Measurements from ENCODE around the gene GABRG3.
"Not testable (repeated sequence)": the region's sequence is repeated elsewhere in the genome, so short reads cannot be mapped to it uniquely, and the experiment has no call there.

GABRG3 gene

GRCh38 chr15:27182561-27183110 is 211.7 kb downstream of the GABRG3 start:
- no peak for DNase-seq (ENCODE audit: low read depth)

GRCh38 chr15:27183201-27183600 is 212.2 kb downstream of the GABRG3 start:
- DNase-seq (ENCODE audit: low read depth), result no peak

DNA sequence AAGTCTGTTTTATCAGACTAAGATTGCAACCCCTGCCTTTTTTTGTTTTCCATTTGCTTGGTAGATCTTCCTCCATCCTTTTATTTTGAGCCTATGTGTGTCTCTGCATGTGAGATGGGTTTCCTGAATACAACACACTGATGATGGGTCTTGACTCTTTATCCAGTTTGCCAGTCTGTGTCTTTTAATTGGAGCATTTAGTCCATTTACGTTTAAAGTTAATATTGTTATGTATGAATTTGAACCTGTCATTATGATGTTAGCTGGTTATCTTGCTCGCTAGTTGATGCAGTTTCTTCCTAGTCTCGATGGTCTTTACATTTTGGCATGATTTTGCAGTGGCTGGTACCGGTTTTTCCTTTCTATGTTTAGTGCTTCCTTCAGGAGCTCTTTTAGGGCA is 220.5 kb downstream of the GABRG3 start:
- DNase-seq (ENCODE audit: low read depth), result not testable (repeated sequence)

- no peak for DNase-seq (ENCODE audit: low read depth)
These were observed 225.7 kb downstream of the GABRG3 start for GRCh38 chr15:27196691-27197090.

- DNase-seq (ENCODE audit: low read depth), result no peak
These were observed 230.4 kb downstream of the GABRG3 start for GRCh38 chr15:27201425-27201824.

DNA sequence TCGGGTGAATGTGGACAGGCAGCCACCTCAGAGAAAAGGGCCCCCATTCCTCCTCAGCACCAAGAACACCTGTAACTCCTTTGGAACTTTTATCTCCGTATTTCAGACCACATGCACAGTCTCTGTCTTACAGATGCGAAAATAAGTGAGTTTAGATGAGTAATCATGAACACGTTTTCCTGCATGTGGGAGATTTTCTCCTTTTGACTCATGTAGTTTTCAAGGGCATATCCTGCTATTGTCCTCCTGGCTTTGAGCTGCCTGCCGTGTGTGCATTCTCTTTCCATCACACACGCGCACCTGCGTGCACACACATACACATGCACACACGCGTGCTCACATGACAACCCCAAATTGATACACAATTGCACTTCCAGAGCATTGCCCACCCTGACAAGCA is 239.2 kb downstream of the GABRG3 start:
- DNase-seq (ENCODE audit: low read depth), result no peak

- no peak for DNase-seq (ENCODE audit: low read depth)
These were observed 243.1 kb downstream of the GABRG3 start for GRCh38 chr15:27214032-27214431.

DNA sequence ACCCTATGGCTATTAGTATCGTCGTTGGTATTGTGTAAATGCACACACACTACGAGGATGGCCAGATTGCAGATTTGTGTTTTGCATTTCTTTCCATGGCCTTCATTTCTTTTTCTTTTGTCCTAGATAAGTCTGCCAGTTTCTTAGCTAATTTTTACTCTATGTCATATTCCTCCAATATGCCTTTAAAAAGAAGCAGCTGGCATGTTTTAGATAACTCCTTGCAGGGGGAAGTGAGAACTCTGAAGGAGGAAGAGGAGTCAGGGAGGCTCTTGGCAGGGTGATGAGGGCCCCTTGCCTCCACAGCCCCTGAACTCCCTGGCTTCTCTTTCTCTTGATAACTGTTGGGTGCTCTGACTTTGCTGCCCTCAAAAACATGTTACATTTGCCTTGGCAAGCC is 244.0 kb downstream of the GABRG3 start:
- DNase-seq (ENCODE audit: low read depth), result no peak

- no peak for DNase-seq (ENCODE audit: low read depth)
These were observed 247.4 kb downstream of the GABRG3 start for GRCh38 chr15:27218426-27218825.

DNA sequence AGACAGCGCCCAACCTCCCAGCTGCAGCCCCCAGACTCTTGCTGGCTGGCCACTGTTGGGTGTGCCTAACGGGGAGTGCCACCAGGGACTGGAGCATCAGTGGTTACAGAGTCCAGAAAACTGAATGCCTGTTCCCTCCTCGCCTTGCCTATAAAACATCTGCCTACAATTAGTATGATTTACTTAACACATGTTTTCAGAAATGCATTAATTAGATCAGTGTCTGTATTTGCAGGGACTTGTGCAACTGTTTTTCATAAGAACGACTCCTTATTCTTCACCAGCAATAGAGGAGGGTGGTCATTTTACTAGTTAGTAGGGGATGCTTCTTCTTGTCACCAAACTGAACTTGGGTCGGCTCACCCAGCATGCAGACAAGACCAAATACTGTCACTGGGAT is 248.7 kb downstream of the GABRG3 start:
- no peak for DNase-seq (ENCODE audit: low read depth)

- no peak for DNase-seq (ENCODE audit: low read depth)
These were observed 249.2 kb downstream of the GABRG3 start for GRCh38 chr15:27220199-27220598.

DNA sequence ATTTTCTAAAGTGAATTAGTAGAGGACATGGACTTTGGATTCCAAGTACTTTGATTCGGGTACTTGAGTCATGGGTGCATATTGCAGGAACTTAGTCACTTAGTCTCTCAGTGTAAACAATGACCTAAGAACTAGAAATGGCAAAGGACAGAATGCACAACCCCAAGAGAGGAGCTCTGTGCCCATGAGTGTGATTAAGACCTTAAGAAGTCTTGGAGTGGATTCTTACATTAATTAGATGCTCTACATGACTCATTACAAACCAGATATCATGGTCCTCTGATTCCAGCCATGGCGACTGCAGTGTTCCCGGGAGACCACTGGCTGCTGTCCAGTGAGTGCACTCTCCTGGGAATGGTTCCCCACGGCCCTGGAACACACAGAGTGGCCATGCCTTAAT is 251.5 kb downstream of the GABRG3 start:
- no peak for DNase-seq (ENCODE audit: low read depth)

DNA sequence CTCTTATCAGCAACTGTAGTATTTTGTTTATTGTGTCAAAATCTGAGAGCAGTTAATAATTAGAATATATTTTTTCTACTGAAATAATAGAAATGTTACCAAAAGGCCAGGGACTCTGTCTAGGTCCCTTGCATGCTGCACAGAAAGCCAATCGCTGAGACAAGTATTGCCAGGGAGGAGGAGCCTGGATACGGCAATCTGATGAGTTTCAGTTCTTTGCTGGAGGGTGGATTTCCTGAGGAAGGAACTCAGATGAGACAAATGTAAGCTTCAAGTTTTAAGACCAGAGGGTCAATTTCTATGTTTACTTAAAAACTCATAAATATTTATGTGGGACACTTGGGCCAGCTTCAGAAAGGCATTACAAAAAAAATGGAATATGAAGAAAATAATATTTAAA is 252.2 kb downstream of the GABRG3 start:
- DNase-seq (ENCODE audit: low read depth), result no peak

- no peak for DNase-seq (ENCODE audit: low read depth)
These were observed 260.8 kb downstream of the GABRG3 start for GRCh38 chr15:27231811-27232210.

GRCh38 chr15:27232876-27233275 is 261.9 kb downstream of the GABRG3 start:
- no peak for DNase-seq (ENCODE audit: low read depth)

DNA sequence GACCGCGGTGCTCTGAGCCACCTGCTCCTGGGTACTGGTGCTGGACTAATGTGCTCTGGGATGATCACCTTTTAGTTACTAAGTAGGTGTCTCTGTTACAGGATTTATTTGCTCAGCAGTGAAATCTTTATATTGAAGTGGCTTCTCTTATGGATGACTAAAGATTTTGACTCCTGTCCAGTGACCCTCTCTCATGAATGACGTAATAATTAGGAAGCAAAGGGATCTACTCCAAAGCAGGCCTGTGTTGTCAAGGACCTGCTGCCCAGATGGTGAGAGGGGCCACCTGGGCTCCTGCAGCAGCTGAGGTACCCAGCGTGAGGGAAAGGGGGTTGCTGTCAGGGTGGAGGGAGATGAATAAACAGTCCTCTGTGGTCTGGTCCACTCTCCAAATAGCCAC is 263.6 kb downstream of the GABRG3 start:
- no peak for DNase-seq (ENCODE audit: low read depth)

DNA sequence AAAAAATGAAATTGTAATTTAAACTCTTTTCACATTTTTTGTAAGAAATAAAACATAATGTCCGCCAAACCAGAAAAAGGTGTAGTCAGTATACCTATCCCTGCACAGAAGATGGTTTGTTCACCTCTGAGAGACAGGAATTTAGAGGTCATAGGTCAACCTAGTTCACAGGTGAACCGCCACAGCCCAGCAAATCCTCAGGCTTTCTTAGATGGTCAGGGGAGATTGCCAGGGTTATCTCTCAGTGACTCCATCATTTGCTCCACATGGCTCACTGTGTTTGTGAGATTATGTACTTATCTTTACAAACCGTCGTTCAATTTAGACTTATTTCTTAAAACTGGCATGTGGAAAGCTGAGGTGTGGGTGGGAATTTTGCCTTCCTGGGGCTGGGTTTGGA is 264.2 kb downstream of the GABRG3 start:
- no peak for DNase-seq (ENCODE audit: low read depth)

- DNase-seq (ENCODE audit: low read depth), result no peak
These were observed 264.7 kb downstream of the GABRG3 start for GRCh38 chr15:27235681-27236080.

- DNase-seq (ENCODE audit: low read depth), result no peak
These were observed 266.4 kb downstream of the GABRG3 start for GRCh38 chr15:27237319-27237939.

DNA sequence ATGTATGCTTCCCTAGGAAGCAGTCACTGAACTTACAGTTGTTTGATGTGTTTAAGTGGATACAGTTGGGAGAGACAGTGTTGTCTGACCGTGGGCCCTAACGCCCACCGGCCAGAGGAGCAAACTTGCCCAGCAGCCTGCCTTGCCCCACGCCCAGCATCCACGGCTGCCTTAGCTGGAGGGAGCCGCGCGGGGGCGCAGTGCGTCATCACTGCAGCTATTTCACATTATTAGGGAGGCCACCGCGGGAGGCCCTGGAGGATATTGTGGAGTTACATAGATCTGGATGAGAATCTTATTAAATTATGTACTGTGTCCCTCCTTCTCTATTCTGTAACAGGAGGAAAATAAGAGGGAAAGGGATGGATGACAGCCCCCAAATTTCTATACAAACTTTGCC is 267.2 kb downstream of the GABRG3 start:
- DNase-seq (ENCODE audit: low read depth), result no peak

- no peak for DNase-seq (ENCODE audit: low read depth)
These were observed 267.9 kb downstream of the GABRG3 start for GRCh38 chr15:27238707-27239423.

DNA sequence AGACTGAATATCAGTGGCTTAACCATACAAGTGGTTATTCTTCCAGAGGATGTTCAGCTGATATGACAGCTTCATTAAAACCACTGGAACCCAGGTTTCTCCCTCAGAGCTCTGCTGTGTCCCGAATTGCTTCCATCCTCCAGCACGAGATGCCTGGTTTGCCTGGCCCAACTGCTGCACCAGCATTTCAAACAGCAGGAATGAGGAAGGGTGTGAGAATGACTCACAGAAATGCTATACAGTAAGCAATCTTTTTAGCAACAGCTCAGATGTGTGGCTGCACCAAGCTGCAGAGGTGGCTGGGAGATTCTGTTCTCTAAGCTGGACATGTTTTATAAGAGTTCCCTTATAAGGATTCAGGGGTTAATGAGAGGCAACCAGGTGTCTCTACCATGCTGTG is 271.0 kb downstream of the GABRG3 start:
- DNase-seq (ENCODE audit: low read depth), result no peak

DNA sequence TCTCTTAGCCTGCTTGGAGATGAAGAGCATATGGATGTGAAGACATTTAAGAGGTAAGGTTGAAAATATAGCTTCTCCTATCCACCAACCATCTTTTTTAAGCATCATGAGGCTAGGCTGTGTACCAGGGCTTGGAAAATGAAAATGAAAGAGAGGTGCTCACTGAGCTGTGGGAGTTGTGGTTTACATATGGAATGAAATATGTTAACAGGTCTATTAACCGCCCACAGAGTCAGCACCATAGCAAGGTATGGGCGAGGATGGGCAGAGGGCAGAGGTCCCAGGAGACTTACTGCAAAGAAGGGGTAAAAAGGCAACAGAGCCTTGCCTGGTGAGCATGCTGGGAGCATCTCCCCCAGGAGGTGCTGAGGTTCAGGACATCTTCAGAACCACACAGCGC is 273.1 kb downstream of the GABRG3 start:
- no peak for DNase-seq (ENCODE audit: low read depth)

GRCh38 chr15:27248251-27248650 is 277.3 kb downstream of the GABRG3 start:
- no peak for DNase-seq (ENCODE audit: low read depth)
